ENCODE measurements around the gene TSSC4.

The TSSC4 gene

GRCh38 chr11:2420502-2421225, 20.1 kb downstream of the TSSC4 start:
- ChIA-PET POLR2A (interaction anchor here (1.0 to 3.2 kb wide), 5 partner anchors 11 to 213 kb away, joined by 3 to 30 read pairs (median 18); partner anchors contain the start of gene TSSC4), CTCF (interaction anchor here (0.6 to 3.8 kb wide), 10 partner anchors 12 to 648 kb away, joined by 3 to 87 read pairs (median 10); partner anchors contain the start of genes C11orf21, TSPAN32 and TSSC4)
- DNase-seq (ENCODE audit: extremely low spot score) = peak; percentile 92
- TF ChIP-seq NFRKB (IDR thresholded peaks at IDR 0.05) (no peak), HDGF (IDR thresholded peaks at IDR 0.05; ENCODE audit: borderline replicate concordance) (0 out of 2 replicates have a peak, but pooled peaks have one; percentile 51)

- POLR2A ChIA-PET = interaction anchor here (1.0 to 3.2 kb wide), 4 partner anchors 12 to 116 kb away, joined by 3 to 30 read pairs (median 23); partner anchors contain the start of gene TSSC4
- no peak for TF ChIP-seq TARDBP (IDR thresholded peaks at IDR 0.05)
- TF ChIP-seq FOXA1 (IDR thresholded peaks at IDR 0.05) = no peak
- no peak for TF ChIP-seq CTBP1 (IDR thresholded peaks at IDR 0.05; ENCODE audit: borderline replicate concordance)
- no peak for TF ChIP-seq SP1 (IDR thresholded peaks at IDR 0.05)
- TF ChIP-seq BHLHE40 (IDR thresholded peaks at IDR 0.05; ENCODE audit: borderline replicate concordance) = no peak
- no peak for TF ChIP-seq FOXK2 (IDR thresholded peaks at IDR 0.05)
- no peak for TF ChIP-seq SUZ12 (IDR thresholded peaks at IDR 0.05)
- TF ChIP-seq ARNT (IDR thresholded peaks at IDR 0.05) = no peak
- no peak for TF ChIP-seq L3MBTL2 (conservative IDR thresholded peaks at IDR 0.05)
- no peak for TF ChIP-seq PKNOX1 (IDR thresholded peaks at IDR 0.05)
- TF ChIP-seq FOXM1 (IDR thresholded peaks at IDR 0.05; ENCODE audit: borderline replicate concordance) = no peak
- no peak for TF ChIP-seq LEF1 (IDR thresholded peaks at IDR 0.05; ENCODE audit: borderline replicate concordance)
- TF ChIP-seq NFRKB (IDR thresholded peaks at IDR 0.05) = no peak
- TF ChIP-seq HDGF (IDR thresholded peaks at IDR 0.05; ENCODE audit: borderline replicate concordance) = no peak
- TF ChIP-seq ZNF384 (IDR thresholded peaks at IDR 0.05) = no peak
- TF ChIP-seq ELF4 (IDR thresholded peaks at IDR 0.05) = no peak
- no peak for DNase-seq (ENCODE audit: extremely low spot score)
- CTCF ChIA-PET = interaction anchor here (0.6 to 3.8 kb wide), 10 partner anchors 12 to 647 kb away, joined by 3 to 87 read pairs (median 10); partner anchors contain the start of genes C11orf21, TSPAN32 and TSSC4
Measured at GRCh38 chr11:2421226-2421994, 20.9 kb downstream of the TSSC4 start.

- ChIA-PET CTCF (interaction anchor here (1.9 to 3.8 kb wide), 2 partner anchors 109 to 117 kb away, joined by 10 to 87 read pairs; no protein-coding TSS in a partner anchor), POLR2A (interaction anchor here (0.6 kb wide), 1 partner anchor 22 kb away, joined by 3 read pairs; the partner anchor contains the start of gene TSSC4)
- no peak for DNase-seq (ENCODE audit: extremely low spot score)
- no peak for TF ChIP-seq NFRKB (IDR thresholded peaks at IDR 0.05)
- TF ChIP-seq FOXA1 (IDR thresholded peaks at IDR 0.05) = no peak
- no peak for TF ChIP-seq ZNF384 (IDR thresholded peaks at IDR 0.05)
- no peak for TF ChIP-seq LEF1 (IDR thresholded peaks at IDR 0.05; ENCODE audit: borderline replicate concordance)
- TF ChIP-seq FOXM1 (IDR thresholded peaks at IDR 0.05; ENCODE audit: borderline replicate concordance) = no peak
- no peak for TF ChIP-seq TARDBP (IDR thresholded peaks at IDR 0.05)
- TF ChIP-seq FOXK2 (IDR thresholded peaks at IDR 0.05) = no peak
- TF ChIP-seq L3MBTL2 (conservative IDR thresholded peaks at IDR 0.05) = no peak
- no peak for TF ChIP-seq SP1 (IDR thresholded peaks at IDR 0.05)
- no peak for TF ChIP-seq SUZ12 (IDR thresholded peaks at IDR 0.05)
- no peak for TF ChIP-seq CTBP1 (IDR thresholded peaks at IDR 0.05; ENCODE audit: borderline replicate concordance)
- no peak for TF ChIP-seq ARNT (IDR thresholded peaks at IDR 0.05)
Measured at GRCh38 chr11:2421996-2422395, 21.4 kb downstream of the TSSC4 start.

DNA sequence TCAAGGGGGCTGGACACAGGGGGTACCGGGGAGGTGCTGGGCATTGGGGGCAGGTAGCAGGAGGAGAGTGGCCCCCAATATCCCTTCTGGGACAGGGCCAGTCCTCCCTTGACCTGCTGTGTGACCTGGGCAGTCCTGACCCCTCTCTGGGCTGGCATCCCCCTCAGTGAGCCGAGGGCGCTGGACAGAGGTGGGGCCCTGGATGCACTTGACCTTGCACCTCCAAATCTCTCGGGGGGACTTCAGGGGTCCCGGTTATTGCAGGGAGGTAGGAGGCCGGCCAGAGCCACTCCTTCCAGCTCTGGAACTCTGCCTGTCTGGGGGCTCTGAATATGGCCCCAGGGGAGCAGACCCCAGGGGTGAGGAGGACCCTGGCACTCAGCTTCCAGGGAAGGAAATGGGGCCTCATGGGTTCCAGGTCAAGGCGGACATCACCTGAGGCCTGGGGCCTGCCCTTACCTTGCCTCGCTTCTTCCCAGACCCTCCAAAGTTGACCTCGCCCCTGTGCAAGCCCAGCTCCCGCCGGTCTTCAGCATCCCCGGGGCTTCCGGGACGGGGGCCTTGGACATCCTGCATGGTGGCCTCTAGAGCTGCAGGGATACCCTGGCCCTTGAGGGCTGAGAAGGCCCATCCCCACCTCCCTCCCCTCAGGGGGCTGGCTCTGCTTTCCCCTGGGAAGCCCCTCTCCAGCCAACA, 22.1 kb downstream of the TSSC4 start:
- ChIA-PET CTCF (no interaction called here), POLR2A (interaction anchor here (0.6 kb wide), 1 partner anchor 22 kb away, joined by 3 read pairs; the partner anchor contains the start of gene TSSC4)
- no peak for TF ChIP-seq ELF4 (IDR thresholded peaks at IDR 0.05)
- no peak for TF ChIP-seq BHLHE40 (IDR thresholded peaks at IDR 0.05; ENCODE audit: borderline replicate concordance)
- no peak for TF ChIP-seq LEF1 (IDR thresholded peaks at IDR 0.05; ENCODE audit: borderline replicate concordance)
- no peak for TF ChIP-seq FOXK2 (IDR thresholded peaks at IDR 0.05)
- TF ChIP-seq CTBP1 (IDR thresholded peaks at IDR 0.05; ENCODE audit: borderline replicate concordance) = no peak
- TF ChIP-seq ARNT (IDR thresholded peaks at IDR 0.05) = no peak
- TF ChIP-seq SUZ12 (IDR thresholded peaks at IDR 0.05) = no peak
- TF ChIP-seq SP1 (IDR thresholded peaks at IDR 0.05) = no peak
- no peak for TF ChIP-seq TARDBP (IDR thresholded peaks at IDR 0.05)
- no peak for TF ChIP-seq HDGF (IDR thresholded peaks at IDR 0.05; ENCODE audit: borderline replicate concordance)
- no peak for TF ChIP-seq ZNF384 (IDR thresholded peaks at IDR 0.05)
- TF ChIP-seq PKNOX1 (IDR thresholded peaks at IDR 0.05) = no peak
- TF ChIP-seq FOXA1 (IDR thresholded peaks at IDR 0.05) = no peak
- no peak for TF ChIP-seq NFRKB (IDR thresholded peaks at IDR 0.05)
- DNase-seq (ENCODE audit: extremely low spot score) = no peak

- no peak for DNase-seq (ENCODE audit: extremely low spot score)
- POLR2A ChIA-PET = no interaction called here
- CTCF ChIA-PET = interaction anchor here (1.2 kb wide), 1 partner anchor 108 kb away, joined by 4 read pairs; no protein-coding TSS in a partner anchor
- no peak for TF ChIP-seq FOXA1 (IDR thresholded peaks at IDR 0.05)
- no peak for TF ChIP-seq SP1 (IDR thresholded peaks at IDR 0.05)
- TF ChIP-seq L3MBTL2 (conservative IDR thresholded peaks at IDR 0.05) = no peak
- no peak for TF ChIP-seq SUZ12 (IDR thresholded peaks at IDR 0.05)
- TF ChIP-seq FOXM1 (IDR thresholded peaks at IDR 0.05; ENCODE audit: borderline replicate concordance) = no peak
- no peak for TF ChIP-seq BHLHE40 (IDR thresholded peaks at IDR 0.05; ENCODE audit: borderline replicate concordance)
- TF ChIP-seq ELF4 (IDR thresholded peaks at IDR 0.05) = no peak
- TF ChIP-seq TARDBP (IDR thresholded peaks at IDR 0.05) = no peak
- no peak for TF ChIP-seq ARNT (IDR thresholded peaks at IDR 0.05)
- no peak for TF ChIP-seq HDGF (IDR thresholded peaks at IDR 0.05; ENCODE audit: borderline replicate concordance)
- no peak for TF ChIP-seq FOXK2 (IDR thresholded peaks at IDR 0.05)
- TF ChIP-seq LEF1 (IDR thresholded peaks at IDR 0.05; ENCODE audit: borderline replicate concordance) = no peak
- no peak for TF ChIP-seq NFRKB (IDR thresholded peaks at IDR 0.05)
- TF ChIP-seq PKNOX1 (IDR thresholded peaks at IDR 0.05) = no peak
- no peak for TF ChIP-seq CTBP1 (IDR thresholded peaks at IDR 0.05; ENCODE audit: borderline replicate concordance)
- TF ChIP-seq ZNF384 (IDR thresholded peaks at IDR 0.05) = no peak
Measured at GRCh38 chr11:2423157-2424025, 22.8 kb downstream of the TSSC4 start.

All from HEK293T (cell line).